Measurements from ENCODE around the gene VKORC1L1.

DNA sequence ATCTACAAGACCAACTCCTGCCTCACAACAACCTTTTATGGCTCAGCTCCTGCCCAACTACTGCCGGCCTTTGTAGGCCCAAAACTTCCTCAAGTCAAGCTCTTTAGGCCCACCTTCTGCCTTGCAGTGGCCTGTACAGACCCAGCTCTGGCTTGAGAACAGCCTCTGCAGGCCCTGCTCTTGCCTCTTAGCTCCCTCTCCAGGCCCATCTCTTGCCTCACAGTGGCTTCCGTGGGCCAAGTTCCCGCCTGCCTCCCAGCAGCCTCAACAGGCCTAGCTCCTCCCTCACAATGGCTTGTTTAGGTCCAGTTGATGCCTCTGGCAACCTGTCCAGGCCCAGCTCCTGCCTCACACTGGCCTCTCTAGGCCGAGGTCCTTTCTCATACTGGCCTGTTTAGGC is 32.4 kb upstream of the VKORC1L1 start:
- TF ChIP-seq, protein P1, sequence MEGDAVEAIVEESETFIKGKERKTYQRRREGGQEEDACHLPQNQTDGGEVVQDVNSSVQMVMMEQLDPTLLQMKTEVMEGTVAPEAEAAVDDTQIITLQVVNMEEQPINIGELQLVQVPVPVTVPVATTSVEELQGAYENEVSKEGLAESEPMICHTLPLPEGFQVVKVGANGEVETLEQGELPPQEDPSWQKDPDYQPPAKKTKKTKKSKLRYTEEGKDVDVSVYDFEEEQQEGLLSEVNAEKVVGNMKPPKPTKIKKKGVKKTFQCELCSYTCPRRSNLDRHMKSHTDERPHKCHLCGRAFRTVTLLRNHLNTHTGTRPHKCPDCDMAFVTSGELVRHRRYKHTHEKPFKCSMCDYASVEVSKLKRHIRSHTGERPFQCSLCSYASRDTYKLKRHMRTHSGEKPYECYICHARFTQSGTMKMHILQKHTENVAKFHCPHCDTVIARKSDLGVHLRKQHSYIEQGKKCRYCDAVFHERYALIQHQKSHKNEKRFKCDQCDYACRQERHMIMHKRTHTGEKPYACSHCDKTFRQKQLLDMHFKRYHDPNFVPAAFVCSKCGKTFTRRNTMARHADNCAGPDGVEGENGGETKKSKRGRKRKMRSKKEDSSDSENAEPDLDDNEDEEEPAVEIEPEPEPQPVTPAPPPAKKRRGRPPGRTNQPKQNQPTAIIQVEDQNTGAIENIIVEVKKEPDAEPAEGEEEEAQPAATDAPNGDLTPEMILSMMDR (conservative IDR thresholded peaks at IDR 0.05) = no peak
- TF ChIP-seq EZH2 (IDR thresholded peaks at IDR 0.05; ENCODE audit: low read depth) = no peak
